Measurements from ENCODE around the gene EPB42. TPM values are rescaled to one million over a fixed set of nuclear protein-coding genes. Genes with fewer than 3 reads are reported as not detected.
A peak's percentile ranks its signal among the peaks of the same experiment; 100 is the strongest.

The EPB42 gene
- polyA plus RNA-seq, 2 donors, result not detected

DNA sequence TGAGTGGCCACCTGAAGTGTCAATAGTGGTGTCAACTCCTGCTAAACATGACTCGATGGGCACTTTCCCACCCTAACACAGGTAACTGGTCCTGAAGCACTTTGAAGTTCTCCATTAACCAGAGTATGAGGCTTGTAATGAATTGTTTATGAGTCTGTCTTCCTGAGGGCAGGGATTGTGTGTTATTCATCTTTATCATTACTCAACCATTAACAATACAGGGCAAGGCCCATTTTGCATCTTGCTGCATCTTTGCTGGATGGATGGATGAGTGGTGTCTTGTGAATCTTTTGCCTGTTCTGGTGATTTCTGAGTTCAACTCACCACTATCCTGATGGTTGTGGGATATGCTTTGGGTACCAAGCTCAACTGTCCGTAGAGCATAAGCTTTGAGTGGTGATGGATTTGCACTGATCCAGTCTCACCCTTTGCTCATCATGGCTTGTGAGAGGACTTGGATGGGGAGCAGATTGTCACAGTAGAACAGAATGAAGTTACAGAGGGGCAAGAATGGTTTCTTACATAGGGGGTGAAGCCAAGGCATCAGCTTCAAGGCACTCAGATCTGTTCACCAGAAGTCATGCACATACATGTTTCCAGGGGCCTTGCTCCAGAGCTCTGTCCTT, 22.3 kb upstream of the EPB42 start:
- peaks cover 0 to 13% of the 10 kb centered on the region in 2 donors for H3K4me1 ChIP-seq (ENCODE audit: control insufficient read depth in 2 of 2, insufficient read depth in 2 of 2, low read length in 1 of 2)

GRCh38 chr15:43242616-43243015, 21.8 kb upstream of the EPB42 start:
- no peak overlapping the region for H3K27ac ChIP-seq (ENCODE audit: low read depth in 2 of 2, low read length in 1 of 2)
- WGBS, 2 donors, result 60 to 64% methylated on average over 5 of the region's 5 CpGs

More for the DNA sequence above, 22.3 kb upstream of the EPB42 start:
- Histone ChIP-seq H3K4me3 (ENCODE audit: low read depth in 1 of 2, low read length in 2 of 2) (no peak overlapping the region), H3K27me3 (ENCODE audit: control insufficient read depth in 1 of 2, insufficient read depth in 2 of 2, low read length in 2 of 2) (no peaks in the 10 kb centered on the region), H3K36me3 (ENCODE audit: control insufficient read depth in 2 of 2, insufficient read depth in 2 of 2, low read length in 1 of 2) (peaks cover 0 to 3% of the 10 kb centered on the region in 2 donors), H3K9me3 (ENCODE audit: control insufficient read depth in 2 of 2, insufficient read depth in 1 of 2, low read depth in 1 of 2, low read length in 1 of 2) (peaks cover 0 to 4% of the 10 kb centered on the region in 2 donors), H3K27ac (ENCODE audit: low read depth in 2 of 2, low read length in 1 of 2) (peak overlapping the region; percentile 29 to 68)
- WGBS, 2 donors, result 86 to 89% methylated on average over 2 of the region's 2 CpGs

GRCh38 chr15:43241100-43241499, 20.3 kb upstream of the EPB42 start:
- 35 to 42% methylated on average over 1 of the region's 1 CpG for WGBS, 2 donors
- no peaks in the 10 kb centered on the region for H3K27me3 ChIP-seq (ENCODE audit: control insufficient read depth in 1 of 2, insufficient read depth in 2 of 2, low read length in 2 of 2)
- peaks cover 0 to 4% of the 10 kb centered on the region in 2 donors for H3K9me3 ChIP-seq (ENCODE audit: control insufficient read depth in 2 of 2, insufficient read depth in 1 of 2, low read depth in 1 of 2, low read length in 1 of 2)
- H3K27ac ChIP-seq (ENCODE audit: low read depth in 2 of 2, low read length in 1 of 2), result peak overlapping the region in 1 of 2 donors; percentile 24
- peaks cover 0 to 3% of the 10 kb centered on the region in 2 donors for H3K36me3 ChIP-seq (ENCODE audit: control insufficient read depth in 2 of 2, insufficient read depth in 2 of 2, low read length in 1 of 2)
- peaks cover 0 to 13% of the 10 kb centered on the region in 2 donors for H3K4me1 ChIP-seq (ENCODE audit: control insufficient read depth in 2 of 2, insufficient read depth in 2 of 2, low read length in 1 of 2)
- no peak overlapping the region for H3K4me3 ChIP-seq (ENCODE audit: low read depth in 1 of 2, low read length in 2 of 2)

More at GRCh38 chr15:43242616-43243015, 21.8 kb upstream of the EPB42 start:
- H3K36me3 ChIP-seq (ENCODE audit: control insufficient read depth in 2 of 2, insufficient read depth in 2 of 2, low read length in 1 of 2), result peaks cover 0 to 3% of the 10 kb centered on the region in 2 donors
- H3K4me1 ChIP-seq (ENCODE audit: control insufficient read depth in 2 of 2, insufficient read depth in 2 of 2, low read length in 1 of 2), result peaks cover 0 to 13% of the 10 kb centered on the region in 2 donors
- no peak overlapping the region for H3K4me3 ChIP-seq (ENCODE audit: low read depth in 1 of 2, low read length in 2 of 2)
- peaks cover 0 to 4% of the 10 kb centered on the region in 2 donors for H3K9me3 ChIP-seq (ENCODE audit: control insufficient read depth in 2 of 2, insufficient read depth in 1 of 2, low read depth in 1 of 2, low read length in 1 of 2)
- H3K27me3 ChIP-seq (ENCODE audit: control insufficient read depth in 1 of 2, insufficient read depth in 2 of 2, low read length in 2 of 2), result no peaks in the 10 kb centered on the region

DNA sequence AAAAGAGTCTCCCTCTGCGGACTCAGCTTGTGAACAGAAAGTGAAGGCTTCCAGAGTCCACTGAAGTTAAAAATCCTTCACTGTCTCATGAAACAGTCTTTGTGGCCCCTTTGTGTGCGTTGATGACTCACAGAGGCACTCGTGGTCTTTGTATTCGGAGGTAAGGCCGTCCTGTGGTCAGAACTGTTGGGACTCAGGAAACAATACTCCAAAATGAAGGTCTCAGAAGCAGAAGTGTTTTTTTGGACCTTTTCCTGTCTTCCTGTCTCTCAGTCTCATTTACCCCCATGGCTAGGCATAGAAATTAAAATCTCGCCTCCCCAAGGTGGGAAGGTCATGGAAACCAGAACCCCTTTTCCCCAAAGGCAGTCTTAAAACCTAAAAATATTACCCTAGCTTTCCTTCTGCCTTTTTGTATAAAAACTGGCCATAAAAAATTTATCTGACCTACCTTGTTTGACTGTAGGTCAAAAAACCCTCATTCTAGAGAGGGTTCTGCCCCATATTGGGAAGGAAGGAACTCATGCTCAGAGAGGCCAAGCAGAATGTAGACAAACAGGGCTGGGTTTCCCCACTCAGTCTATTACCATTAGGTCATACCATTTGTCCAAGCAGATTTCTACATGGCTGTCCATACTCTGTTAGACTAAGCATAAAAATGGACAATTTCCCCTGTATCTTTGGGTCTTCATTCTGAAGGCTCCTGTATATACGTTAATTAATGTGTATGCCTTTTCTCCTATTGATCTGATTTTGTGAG, 19.1 kb upstream of the EPB42 start:
- 78 to 79% methylated on average over 7 of the region's 7 CpGs for WGBS, 2 donors
- Histone ChIP-seq H3K27ac (ENCODE audit: low read depth in 2 of 2, low read length in 1 of 2) (no peak overlapping the region), H3K4me1 (ENCODE audit: control insufficient read depth in 2 of 2, insufficient read depth in 2 of 2, low read length in 1 of 2) (peaks cover 0 to 13% of the 10 kb centered on the region in 2 donors), H3K36me3 (ENCODE audit: control insufficient read depth in 2 of 2, insufficient read depth in 2 of 2, low read length in 1 of 2) (peaks cover 0 to 4% of the 10 kb centered on the region in 2 donors), H3K9me3 (ENCODE audit: control insufficient read depth in 2 of 2, insufficient read depth in 1 of 2, low read depth in 1 of 2, low read length in 1 of 2) (peaks cover 0 to 4% of the 10 kb centered on the region in 2 donors), H3K4me3 (ENCODE audit: low read depth in 1 of 2, low read length in 2 of 2) (no peak overlapping the region), H3K27me3 (ENCODE audit: control insufficient read depth in 1 of 2, insufficient read depth in 2 of 2, low read length in 2 of 2) (no peaks in the 10 kb centered on the region)

GRCh38 chr15:43238671-43239131, 17.9 kb upstream of the EPB42 start:
- Histone ChIP-seq H3K4me1 (ENCODE audit: control insufficient read depth in 2 of 2, insufficient read depth in 2 of 2, low read length in 1 of 2) (peaks cover 0 to 10% of the 10 kb centered on the region in 2 donors), H3K27me3 (ENCODE audit: control insufficient read depth in 1 of 2, insufficient read depth in 2 of 2, low read length in 2 of 2) (no peaks in the 10 kb centered on the region), H3K9me3 (ENCODE audit: control insufficient read depth in 2 of 2, insufficient read depth in 1 of 2, low read depth in 1 of 2, low read length in 1 of 2) (peaks cover 0 to 4% of the 10 kb centered on the region in 2 donors), H3K4me3 (ENCODE audit: low read depth in 1 of 2, low read length in 2 of 2) (no peak overlapping the region), H3K27ac (ENCODE audit: low read depth in 2 of 2, low read length in 1 of 2) (peak overlapping the region in 1 of 2 donors; percentile 27), H3K36me3 (ENCODE audit: control insufficient read depth in 2 of 2, insufficient read depth in 2 of 2, low read length in 1 of 2) (peaks cover 0 to 6% of the 10 kb centered on the region in 2 donors)
- 53 to 57% methylated on average over 10 of the region's 10 CpGs for WGBS, 2 donors

DNA sequence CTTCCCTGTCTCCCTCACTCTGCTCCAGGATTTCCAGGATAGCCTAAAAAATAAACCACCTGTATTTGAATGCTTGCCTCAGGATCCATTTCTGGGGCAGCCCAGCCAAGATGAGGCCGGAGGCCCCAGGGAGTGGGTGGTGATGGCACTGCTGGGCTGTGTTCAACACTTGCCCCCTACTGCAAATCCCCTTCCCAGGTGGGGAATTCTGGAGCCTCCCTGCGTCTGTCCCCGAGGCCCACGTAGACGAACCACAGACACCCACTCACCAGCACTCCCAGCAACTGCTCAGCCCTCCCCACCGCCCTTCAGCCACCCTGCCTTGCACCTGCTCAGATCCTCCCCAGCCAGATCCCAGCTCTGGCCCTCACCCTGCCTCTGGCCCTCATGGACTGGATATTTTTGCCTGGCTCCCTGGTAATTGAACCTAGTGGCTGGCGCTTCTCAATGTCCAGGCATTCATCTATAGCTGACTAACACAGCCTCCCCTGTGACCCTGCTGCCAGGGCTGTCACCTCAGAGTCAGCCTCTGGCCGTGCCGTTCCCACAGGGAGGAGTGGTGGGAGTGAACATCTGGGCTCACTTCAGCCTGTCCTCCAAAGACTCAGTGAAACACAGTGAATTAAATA, 17.1 kb upstream of the EPB42 start:
- Histone ChIP-seq H3K9me3 (ENCODE audit: control insufficient read depth in 2 of 2, insufficient read depth in 1 of 2, low read depth in 1 of 2, low read length in 1 of 2) (peaks cover 0 to 4% of the 10 kb centered on the region in 2 donors), H3K4me3 (ENCODE audit: low read depth in 1 of 2, low read length in 2 of 2) (no peak overlapping the region), H3K27ac (ENCODE audit: low read depth in 2 of 2, low read length in 1 of 2) (no peak overlapping the region), H3K36me3 (ENCODE audit: control insufficient read depth in 2 of 2, insufficient read depth in 2 of 2, low read length in 1 of 2) (peaks cover 0 to 6% of the 10 kb centered on the region in 2 donors), H3K4me1 (ENCODE audit: control insufficient read depth in 2 of 2, insufficient read depth in 2 of 2, low read length in 1 of 2) (peaks cover 0 to 10% of the 10 kb centered on the region in 2 donors), H3K27me3 (ENCODE audit: control insufficient read depth in 1 of 2, insufficient read depth in 2 of 2, low read length in 2 of 2) (no peaks in the 10 kb centered on the region)
- 75 to 79% methylated on average over 9 of the region's 9 CpGs for WGBS, 2 donors

DNA sequence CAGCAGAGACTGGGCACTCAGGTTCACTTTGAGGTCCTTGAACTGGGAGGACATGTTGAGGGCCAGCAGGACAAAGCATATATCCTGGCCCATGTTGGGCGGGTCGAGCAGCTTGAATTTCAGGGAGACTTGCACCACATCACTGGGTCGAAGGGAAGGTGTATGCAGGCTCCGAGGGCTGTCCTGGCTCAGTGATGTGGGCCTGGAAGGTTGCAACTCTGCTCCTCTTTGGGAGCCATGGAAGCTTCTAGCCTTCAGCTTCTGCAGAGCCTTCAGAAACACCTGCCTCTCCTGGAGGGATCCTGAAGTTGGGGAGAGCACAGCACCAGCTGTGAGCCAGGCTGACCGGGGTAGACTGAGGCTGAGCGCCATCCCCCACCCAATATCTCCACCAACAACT, 14.7 kb upstream of the EPB42 start:
- peaks cover 0 to 9% of the 10 kb centered on the region in 2 donors for H3K4me1 ChIP-seq (ENCODE audit: control insufficient read depth in 2 of 2, insufficient read depth in 2 of 2, low read length in 1 of 2)
- peaks cover 0 to 6% of the 10 kb centered on the region in 2 donors for H3K36me3 ChIP-seq (ENCODE audit: control insufficient read depth in 2 of 2, insufficient read depth in 2 of 2, low read length in 1 of 2)
- no peak overlapping the region for H3K27ac ChIP-seq (ENCODE audit: low read depth in 2 of 2, low read length in 1 of 2)
- H3K4me3 ChIP-seq (ENCODE audit: low read depth in 1 of 2, low read length in 2 of 2), result no peak overlapping the region
- no peaks in the 10 kb centered on the region for H3K27me3 ChIP-seq (ENCODE audit: control insufficient read depth in 1 of 2, insufficient read depth in 2 of 2, low read length in 2 of 2)
- 92 to 97% methylated on average over 6 of the region's 6 CpGs for WGBS, 2 donors
- peaks cover 0 to 4% of the 10 kb centered on the region in 2 donors for H3K9me3 ChIP-seq (ENCODE audit: control insufficient read depth in 2 of 2, insufficient read depth in 1 of 2, low read depth in 1 of 2, low read length in 1 of 2)

DNA sequence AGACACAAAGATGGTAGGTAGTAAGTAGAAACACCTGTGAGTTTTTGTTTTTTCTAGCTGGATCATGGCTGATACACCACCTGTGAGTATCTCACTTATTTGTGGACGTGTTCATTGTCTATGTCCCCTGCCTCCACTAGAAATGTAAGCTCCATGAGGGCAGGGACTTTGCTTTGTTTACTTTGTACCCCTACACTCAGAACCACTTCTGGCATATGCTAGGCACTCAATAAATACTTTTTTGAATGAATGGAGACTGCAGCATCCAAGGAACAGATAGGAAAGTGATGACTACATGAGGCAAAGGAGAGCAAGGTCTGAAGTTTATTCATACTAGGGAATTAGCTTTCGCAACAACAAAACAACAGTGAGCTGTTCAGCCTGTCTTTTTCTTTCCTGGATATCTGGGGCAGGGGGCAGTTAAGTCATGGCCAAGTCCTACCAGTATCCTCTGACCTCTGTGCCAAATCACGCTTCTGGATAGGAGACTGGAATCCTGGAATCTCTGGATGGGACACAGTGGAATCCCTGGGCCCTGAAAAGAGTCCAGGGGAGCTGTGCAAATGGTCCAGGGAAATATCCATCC, 11.6 kb upstream of the EPB42 start:
- Histone ChIP-seq H3K4me1 (ENCODE audit: control insufficient read depth in 2 of 2, insufficient read depth in 2 of 2, low read length in 1 of 2) (no peaks in the 10 kb centered on the region), H3K27ac (ENCODE audit: low read depth in 2 of 2, low read length in 1 of 2) (no peak overlapping the region), H3K27me3 (ENCODE audit: control insufficient read depth in 1 of 2, insufficient read depth in 2 of 2, low read length in 2 of 2) (no peaks in the 10 kb centered on the region), H3K36me3 (ENCODE audit: control insufficient read depth in 2 of 2, insufficient read depth in 2 of 2, low read length in 1 of 2) (peaks cover 0 to 3% of the 10 kb centered on the region in 2 donors), H3K4me3 (ENCODE audit: low read depth in 1 of 2, low read length in 2 of 2) (no peak overlapping the region), H3K9me3 (ENCODE audit: control insufficient read depth in 2 of 2, insufficient read depth in 1 of 2, low read depth in 1 of 2, low read length in 1 of 2) (no peaks in the 10 kb centered on the region)
- 86 to 89% methylated on average over 3 of the region's 3 CpGs for WGBS, 2 donors

DNA sequence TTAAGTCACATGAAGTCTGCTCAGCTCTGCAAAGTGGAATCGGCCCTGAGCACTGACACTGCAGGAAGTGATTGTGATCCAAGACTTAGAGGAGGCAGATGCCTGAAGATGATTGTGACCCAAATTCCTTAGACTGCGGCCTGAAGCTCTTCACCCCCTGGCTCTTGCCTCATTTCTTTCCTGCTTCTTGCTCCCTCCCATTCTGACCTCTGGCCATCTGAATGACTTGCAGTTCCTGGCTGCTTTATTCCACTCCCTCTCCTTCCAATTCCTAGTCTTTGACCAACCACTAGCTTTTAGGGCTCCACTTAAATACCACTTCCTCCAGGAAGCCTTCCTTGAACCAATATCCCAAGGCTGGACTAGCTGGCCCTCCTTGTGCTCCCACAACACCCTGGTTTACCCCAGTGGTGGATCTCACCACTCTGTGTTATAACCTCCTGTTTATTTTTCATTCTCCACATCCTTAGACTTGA, 9.9 kb upstream of the EPB42 start:
- Histone ChIP-seq H3K9me3 (ENCODE audit: control insufficient read depth in 2 of 2, insufficient read depth in 1 of 2, low read depth in 1 of 2, low read length in 1 of 2) (no peaks in the 10 kb centered on the region), H3K4me3 (ENCODE audit: low read depth in 1 of 2, low read length in 2 of 2) (no peak overlapping the region), H3K4me1 (ENCODE audit: control insufficient read depth in 2 of 2, insufficient read depth in 2 of 2, low read length in 1 of 2) (no peaks in the 10 kb centered on the region), H3K27me3 (ENCODE audit: control insufficient read depth in 1 of 2, insufficient read depth in 2 of 2, low read length in 2 of 2) (no peaks in the 10 kb centered on the region), H3K36me3 (ENCODE audit: control insufficient read depth in 2 of 2, insufficient read depth in 2 of 2, low read length in 1 of 2) (peaks cover 0 to 3% of the 10 kb centered on the region in 2 donors), H3K27ac (ENCODE audit: low read depth in 2 of 2, low read length in 1 of 2) (no peak overlapping the region)
- WGBS, 2 donors, result 45 to 65% methylated on average over 2 of the region's 2 CpGs
